GM19397 (cell line): ENCODE measurements around the gene SLC45A3.
A peak's percentile ranks its signal among the peaks of the same experiment; 100 is the strongest.

ENCODE experiments used
- ATAC-seq: cut with Tn5 transposase; IDR thresholded peaks from one replicate; pipeline ENCODE4 v1.9.1; 2021; ENCODE audit warnings: mild to moderate bottlenecking, moderate library complexity; ENCODE audit not compliant: unreplicated experiment

The SLC45A3 gene

DNA sequence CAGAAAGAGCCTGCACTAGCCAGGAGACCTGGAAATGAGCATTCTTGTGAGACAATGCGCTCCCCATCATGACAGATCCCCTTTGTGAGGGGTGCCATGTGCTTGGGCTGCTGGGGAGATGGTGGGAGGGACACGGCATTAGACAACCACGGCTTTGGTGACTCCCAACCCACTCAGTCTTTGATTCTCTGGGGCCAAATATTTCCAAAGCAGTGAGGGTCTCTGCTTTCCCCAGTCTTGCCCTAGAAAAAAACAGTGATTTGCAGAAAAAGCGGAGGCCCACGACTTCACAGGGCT, 10.2 kb downstream of the SLC45A3 start:
- no peak for ATAC-seq

- ATAC-seq = peak; percentile 23
These were observed 10.8 kb downstream of the SLC45A3 start for GRCh38 chr1:205669341-205670149.

DNA sequence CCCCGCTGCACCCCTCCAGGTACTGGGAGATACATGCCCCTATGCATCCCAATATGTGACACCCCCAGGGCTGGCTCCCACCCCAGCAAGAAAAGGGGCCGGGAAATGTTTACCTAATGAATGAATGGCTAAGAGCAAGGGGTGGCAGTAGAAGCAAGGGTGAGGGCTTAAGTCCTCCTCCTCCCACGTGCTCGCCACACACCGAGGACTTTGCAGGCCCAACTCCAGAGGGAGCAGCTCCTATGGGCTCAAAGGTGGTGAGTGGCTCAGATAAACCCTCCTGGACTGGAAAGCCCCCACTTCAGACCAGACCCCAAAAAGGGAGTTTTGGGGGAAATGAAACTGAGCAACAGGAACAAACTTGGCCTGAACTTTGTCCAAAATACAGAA, 11.4 kb downstream of the SLC45A3 start:
- peak; percentile 46 for ATAC-seq

- ATAC-seq = no peak
These were observed 12.2 kb downstream of the SLC45A3 start for GRCh38 chr1:205667909-205668643.

DNA sequence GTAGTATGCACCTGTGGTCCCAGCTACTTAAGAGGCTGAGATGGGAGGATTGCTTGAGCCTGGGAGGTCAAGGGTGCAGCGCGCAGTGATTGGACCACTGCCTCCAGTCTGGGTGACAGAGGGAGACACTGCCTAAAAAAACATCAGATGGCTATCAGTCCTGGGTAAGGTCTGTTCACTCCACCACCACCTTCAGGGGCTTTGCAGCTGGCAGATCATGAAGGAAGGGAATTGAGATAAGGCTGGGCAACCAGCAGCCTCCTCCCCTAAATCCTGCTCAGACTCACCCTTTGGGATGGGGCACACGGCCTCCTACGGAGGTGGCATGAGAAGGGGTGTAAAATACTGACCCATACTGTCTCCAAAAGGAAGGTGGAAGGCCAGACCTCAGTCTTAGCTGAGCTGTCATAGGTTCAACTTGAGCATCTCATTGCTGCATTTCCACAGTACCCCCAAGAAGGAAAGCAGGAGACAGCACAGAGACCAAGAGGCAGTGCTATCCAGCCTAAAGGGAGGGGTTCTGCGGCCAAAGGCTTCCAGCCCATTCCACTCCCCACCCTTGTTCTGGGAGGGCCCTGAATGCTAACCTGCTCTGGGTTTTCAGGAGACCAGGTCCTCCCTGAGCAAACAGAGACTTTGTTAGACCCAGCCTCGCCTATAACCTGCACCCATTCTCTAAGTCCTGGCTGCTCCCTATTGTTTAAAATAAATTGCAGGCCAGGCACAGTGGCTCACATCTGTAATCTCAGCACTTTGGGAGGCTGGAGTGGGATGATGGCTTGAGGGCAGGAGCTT, 13.7 kb downstream of the SLC45A3 start:
- ATAC-seq = no peak

DNA sequence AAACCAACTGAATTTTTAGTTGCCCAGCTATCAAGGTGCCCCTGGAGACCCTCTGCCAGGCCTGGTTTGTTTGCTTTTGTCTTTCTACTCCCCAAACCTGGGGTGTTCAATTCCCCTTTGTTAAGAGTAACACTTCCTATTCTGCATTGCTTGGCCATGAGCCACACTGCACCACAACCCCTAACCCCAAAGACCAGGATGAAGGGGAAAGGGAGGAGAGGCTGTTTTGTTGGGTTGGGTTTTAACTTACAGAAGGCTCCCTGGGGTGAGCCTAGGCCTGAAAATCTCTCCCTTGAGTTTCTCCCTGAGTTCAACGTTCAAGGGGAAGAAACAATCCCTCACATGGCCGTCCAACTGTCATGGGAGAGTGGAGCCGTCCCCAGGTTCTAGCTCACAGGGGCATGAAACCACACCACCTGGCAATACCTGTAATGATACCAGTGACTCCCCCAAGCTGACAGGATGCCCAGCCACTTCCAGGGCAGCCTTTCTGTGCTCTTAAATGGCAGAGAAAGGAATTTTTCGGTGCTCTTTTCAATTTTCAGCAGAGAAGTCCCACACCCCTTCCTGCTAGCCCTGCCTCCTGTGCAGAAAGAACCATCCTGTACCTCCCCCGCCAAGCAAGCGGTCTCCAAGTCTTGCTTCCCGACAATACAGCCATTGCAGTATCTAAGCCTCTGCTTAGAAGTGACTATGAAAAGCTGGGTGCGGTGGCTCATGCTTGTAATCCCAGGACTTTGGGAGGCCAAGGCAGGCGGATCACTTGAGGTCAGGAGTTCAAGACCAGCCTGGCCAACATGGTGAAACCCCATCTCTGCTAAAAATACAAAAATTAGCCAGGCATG, 14.9 kb downstream of the SLC45A3 start:
- ATAC-seq = no peak

DNA sequence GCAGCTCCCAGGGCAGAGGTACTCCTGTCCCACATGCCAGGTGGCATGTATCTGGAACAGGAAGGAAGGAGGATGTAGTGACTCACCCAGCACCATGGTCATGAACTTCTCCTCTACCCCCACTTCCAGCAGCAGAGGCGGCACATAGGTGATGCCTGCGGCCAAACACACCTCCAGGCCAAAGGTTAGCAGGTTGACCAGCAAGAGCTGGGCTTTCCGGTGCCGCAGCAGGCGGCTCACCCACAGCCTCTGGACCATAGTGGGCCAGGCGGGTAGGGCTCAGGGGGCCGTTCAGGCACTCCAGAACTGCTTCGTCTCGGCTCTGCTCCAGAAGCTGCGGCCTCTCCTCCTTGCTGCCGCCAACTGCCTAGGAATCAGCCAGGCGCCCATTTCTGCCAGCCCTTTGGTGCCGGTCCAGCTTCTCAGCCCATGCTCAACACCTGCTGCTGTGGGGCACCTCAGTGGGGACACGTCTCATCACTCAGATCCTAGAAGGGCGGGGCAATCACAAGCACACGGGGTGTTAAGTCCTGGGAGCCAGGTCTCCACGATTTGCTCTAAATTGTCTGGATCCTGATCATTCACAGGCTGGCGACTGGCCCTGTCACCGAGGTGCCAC, 15.8 kb downstream of the SLC45A3 start:
- no peak for ATAC-seq

DNA sequence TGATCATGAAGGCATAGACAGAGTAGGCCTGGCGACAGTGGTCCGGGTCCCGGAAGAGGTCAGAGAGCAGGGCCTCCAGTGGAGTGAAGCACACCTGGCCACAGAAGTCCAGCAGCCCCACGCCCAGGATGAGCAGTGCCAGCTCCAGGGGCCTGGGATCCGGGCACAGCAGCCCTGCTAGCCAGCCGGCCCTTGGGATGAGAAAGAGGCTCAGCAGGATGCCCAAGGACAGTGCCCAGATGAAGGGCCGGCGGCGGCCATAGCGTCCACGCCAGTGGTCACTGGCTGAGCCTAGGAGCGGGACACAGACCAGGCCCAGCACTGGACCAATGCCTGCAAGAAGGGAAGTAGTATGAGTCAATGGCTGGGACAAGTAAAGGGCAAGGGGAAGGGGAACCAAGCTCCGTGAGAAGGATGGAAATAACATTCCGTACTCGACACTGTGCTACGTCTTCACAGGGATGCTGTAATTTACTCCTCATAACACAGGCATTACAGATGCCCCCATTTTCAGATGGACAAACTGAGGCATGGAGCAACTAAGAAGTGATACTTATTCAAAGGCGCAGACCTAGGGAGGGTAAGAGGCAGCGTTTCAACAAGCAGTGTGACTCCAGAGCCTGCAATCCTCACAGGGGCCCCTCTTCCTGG, 16.9 kb downstream of the SLC45A3 start:
- ATAC-seq = no peak

DNA sequence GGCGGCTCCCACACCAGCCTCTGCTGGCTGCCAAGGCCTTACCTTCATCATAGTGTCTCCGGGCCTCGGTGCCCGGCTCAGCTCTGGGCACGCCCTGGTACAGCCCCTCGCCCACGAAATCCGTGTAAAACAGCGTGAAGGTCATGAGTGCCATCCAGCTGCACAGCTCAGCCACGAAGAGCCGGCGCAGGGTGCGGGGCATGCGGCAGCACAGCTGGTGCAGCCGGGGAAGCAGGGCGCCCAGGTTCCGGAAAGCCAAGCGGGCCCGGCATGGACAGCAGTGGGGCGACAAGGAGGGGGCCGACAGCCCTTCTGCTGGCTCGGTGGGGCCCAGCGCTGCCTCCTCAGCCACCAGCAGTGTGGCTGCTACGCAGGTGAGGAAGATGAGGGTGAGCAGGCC, 17.5 kb downstream of the SLC45A3 start:
- no peak for ATAC-seq

DNA sequence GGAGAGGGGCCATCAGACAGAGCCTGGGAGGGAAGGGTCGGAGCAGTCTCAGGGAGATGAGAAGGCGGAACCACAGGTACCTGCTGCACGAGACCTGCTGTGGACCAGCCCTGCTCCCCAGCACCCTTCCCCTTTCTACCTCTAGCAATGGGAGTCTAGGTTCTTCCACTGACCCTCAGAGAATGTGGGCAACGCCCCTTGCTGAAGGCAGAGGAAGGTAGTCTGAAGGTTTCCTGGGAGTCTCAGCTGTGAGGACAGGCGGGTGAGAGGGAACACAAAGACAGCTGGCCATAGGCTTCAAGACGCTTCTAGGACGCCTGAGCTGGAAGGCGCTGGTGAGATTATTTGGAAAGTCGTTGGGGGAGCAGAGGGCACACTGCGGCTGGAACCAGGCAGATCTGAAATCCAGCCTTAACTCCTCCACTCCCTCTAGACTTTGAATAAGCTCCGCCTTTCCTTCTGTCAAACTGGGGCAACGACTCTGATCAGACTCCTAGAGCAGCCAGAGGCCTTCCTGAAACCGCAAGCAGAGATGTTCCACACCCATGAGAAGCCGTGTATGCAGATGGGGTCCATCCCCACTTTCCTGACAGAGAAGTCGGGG, 18.1 kb downstream of the SLC45A3 start:
- no peak for ATAC-seq

- ATAC-seq = no peak
These were observed 18.7 kb downstream of the SLC45A3 start for GRCh38 chr1:205661429-205662134.

DNA sequence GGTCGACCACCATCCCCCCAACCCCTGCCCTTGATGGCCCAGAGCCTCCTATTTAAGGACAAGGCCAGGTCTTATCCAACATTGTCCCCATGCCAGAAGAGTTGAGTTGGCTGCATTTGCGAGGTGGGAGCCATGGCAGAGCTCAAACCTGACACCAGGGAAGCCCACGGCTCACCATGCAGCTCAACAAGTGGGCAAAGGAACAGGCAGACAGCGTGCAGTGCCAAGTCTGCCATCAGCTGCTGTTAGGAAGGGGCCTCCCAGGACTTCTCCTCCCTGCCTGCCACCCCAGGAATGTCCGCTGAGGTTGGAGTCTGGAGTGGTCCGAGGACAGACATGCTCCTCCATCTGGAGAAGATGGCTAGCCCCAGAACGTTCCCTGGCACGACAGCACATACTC, 19.9 kb downstream of the SLC45A3 start:
- no peak for ATAC-seq

- ATAC-seq = no peak
These were observed 21.2 kb downstream of the SLC45A3 start for GRCh38 chr1:205658943-205659581.

DNA sequence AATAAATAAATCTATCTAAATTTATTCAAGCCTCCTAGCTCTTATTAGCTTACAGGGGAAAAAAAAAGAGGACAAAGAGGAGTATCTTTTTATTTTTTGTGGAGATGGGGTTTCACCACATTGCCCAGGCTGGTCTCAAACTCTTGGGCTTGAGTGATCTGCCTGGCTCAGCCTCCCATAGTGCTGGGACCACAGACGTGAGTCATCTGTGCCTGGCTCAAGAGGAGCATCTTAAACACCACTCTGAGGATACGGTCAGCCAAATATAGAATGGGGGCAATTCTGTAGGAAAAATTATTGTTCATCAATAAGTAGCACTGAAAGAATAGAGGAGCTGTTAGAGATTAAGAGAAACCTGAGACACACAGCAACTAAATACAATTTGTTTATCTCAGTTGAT, 24.1 kb downstream of the SLC45A3 start:
- no peak for ATAC-seq

DNA sequence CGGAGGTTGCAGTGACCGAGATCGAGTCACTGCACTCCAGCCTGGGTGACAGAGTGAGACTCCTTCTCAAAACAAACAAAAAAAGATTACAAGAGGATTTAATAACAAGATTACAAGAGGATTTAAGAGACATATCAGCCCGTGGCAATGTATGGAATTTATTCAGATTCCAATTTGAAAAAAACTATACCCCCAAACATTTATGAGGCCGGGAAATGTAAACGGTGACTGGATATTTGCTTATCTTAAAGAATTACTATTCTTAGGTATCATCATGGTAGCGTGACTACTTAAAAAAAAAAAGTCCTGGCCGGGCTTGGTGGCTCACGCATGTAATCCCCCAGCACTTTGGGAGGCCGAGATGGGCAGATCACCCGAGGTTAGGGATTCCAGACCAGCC, 27.3 kb downstream of the SLC45A3 start:
- no peak for ATAC-seq

GRCh38 chr1:205650241-205650640, 30.1 kb downstream of the SLC45A3 start:
- ATAC-seq = no peak

DNA sequence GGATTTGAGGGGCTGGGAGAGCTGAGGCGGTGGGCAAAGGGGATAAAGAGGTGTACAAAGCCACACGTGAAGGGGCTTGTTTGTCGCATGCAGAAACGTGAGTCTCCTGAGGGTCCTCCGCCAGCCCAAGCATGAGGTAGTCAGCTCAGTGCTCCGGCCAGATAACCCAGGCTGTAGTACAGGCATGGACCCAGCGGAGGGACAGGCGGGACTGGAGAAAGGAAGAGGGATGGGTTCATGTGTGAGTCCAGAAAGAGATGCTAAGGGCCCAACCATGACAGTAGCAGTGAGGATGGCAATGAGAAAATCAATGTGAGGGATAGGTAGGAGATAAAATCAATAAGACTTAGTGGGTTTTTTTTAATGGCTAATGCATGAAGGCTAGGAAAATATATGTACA, 34.8 kb downstream of the SLC45A3 start:
- no peak for ATAC-seq

DNA sequence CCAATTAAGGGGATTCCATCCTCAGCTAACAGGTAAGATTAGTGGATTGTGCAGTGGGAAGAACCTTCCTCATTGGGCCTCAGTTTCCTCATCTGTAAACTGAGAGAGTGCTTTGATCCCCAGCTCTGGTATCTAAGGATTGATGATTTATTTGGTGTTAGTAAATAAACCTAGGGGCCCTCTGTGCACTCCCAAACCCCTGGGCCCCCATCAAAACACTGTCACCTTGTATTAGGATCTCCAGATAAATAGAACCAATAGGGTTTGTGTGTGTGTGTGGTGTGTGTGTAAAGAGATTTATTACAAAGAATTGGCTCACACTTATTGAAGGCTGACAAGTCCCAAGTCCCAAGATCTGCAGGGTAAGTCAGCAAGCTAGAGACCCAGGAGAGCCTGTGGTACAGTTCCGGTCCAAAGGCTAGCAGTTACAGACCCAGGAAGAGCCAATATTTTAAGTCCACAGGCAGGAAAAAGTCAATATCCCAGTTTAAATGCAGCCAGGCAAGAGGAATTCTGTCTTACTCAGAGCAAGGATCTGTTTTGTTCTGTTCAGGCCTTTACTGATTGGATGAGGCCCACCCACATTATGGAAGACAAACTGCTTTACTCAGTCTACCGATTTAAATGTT, 37.5 kb downstream of the SLC45A3 start:
- ATAC-seq = no peak
